Tibial nerve (tissue), 4 donors: ENCODE results near the gene SLC12A9.
A peak's percentile ranks its signal among the peaks of the same experiment; 100 is the strongest.

Experiments
- EP300 ChIP-seq, 2 donors: sonication (generic); formaldehyde crosslinking; IDR thresholded peaks; one replicate each; pipeline ENCODE4 v1.6.1; 2017; ENCODE audit warnings: antibody characterized with exemption in 2 of 2, mild to moderate bottlenecking in 1 of 2
- TF ChIP-seq, protein P1 (sequence below), 5 experiments: fragments of 200-600 bp in 3 of 5; fragments of 450-650 bp in 2 of 5; sonication (generic) in 3 of 5; IDR thresholded peaks; one replicate each; pipeline ENCODE4 v1.5.1; 2016 to 2019; ENCODE audit warnings: antibody characterized with exemption in 5 of 5, mild to moderate bottlenecking in 3 of 5, moderate library complexity in 2 of 5

DNA sequence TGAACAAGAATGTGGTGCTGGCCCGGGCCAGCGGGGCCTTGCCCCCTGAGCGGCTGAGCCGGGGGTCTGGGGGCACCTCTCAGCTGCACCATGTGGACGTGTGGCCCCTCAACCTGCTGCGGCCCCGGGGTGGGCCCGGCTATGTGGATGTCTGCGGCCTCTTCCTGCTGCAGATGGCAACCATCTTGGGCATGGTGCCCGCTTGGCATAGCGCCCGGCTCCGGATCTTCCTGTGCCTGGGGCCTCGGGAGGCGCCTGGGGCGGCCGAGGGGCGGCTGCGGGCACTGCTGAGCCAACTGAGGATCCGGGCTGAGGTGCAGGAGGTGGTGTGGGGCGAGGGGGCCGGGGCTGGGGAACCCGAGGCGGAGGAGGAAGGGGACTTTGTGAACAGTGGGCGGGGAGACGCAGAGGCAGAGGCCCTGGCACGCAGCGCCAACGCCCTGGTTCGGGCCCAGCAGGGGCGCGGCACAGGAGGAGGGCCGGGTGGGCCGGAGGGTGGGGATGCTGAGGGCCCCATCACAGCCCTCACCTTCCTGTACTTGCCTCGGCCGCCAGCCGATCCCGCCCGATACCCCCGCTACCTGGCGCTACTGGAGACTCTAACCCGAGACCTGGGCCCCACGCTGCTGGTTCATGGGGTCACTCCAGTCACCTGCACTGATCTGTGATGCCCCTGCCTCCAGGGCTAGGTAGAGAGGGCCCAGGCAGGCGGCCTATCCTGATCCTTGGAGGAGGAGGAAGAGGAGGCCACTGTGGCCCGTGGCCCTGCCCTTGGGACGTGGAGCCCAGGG is 13.6 kb downstream of the SLC12A9 start:
- TF ChIP-seq, protein P1, sequence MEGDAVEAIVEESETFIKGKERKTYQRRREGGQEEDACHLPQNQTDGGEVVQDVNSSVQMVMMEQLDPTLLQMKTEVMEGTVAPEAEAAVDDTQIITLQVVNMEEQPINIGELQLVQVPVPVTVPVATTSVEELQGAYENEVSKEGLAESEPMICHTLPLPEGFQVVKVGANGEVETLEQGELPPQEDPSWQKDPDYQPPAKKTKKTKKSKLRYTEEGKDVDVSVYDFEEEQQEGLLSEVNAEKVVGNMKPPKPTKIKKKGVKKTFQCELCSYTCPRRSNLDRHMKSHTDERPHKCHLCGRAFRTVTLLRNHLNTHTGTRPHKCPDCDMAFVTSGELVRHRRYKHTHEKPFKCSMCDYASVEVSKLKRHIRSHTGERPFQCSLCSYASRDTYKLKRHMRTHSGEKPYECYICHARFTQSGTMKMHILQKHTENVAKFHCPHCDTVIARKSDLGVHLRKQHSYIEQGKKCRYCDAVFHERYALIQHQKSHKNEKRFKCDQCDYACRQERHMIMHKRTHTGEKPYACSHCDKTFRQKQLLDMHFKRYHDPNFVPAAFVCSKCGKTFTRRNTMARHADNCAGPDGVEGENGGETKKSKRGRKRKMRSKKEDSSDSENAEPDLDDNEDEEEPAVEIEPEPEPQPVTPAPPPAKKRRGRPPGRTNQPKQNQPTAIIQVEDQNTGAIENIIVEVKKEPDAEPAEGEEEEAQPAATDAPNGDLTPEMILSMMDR (IDR thresholded peaks at IDR 0.05) = no peak
- TF ChIP-seq EP300 (IDR thresholded peaks at IDR 0.05) = peak in 1 of 2 donors; percentile 33
